OCI-LY7 (cell line): Measurements from ENCODE around the gene WDFY4.

Source experiments
- EZH2phosphoT487 ChIP-seq: fragments of 200-600 bp; sonication (generic); IDR thresholded peaks from 2 replicates; pipeline ENCODE4 v1.6.1; 2018; ENCODE audit warnings: low read depth, borderline replicate concordance, mild to moderate bottlenecking, mixed run types, antibody characterized with exemption, low read length, moderate library complexity, mixed read lengths
- TF ChIP-seq, protein P1 (sequence below): fragments of 200-600 bp; sonication (generic); conservative IDR thresholded peaks from 2 replicates; pipeline ENCODE4 v1.5.1; 2014; ENCODE audit warnings: mild to moderate bottlenecking, antibody characterized with exemption, low read length, moderate library complexity, mixed read lengths

- TF ChIP-seq, protein P1, sequence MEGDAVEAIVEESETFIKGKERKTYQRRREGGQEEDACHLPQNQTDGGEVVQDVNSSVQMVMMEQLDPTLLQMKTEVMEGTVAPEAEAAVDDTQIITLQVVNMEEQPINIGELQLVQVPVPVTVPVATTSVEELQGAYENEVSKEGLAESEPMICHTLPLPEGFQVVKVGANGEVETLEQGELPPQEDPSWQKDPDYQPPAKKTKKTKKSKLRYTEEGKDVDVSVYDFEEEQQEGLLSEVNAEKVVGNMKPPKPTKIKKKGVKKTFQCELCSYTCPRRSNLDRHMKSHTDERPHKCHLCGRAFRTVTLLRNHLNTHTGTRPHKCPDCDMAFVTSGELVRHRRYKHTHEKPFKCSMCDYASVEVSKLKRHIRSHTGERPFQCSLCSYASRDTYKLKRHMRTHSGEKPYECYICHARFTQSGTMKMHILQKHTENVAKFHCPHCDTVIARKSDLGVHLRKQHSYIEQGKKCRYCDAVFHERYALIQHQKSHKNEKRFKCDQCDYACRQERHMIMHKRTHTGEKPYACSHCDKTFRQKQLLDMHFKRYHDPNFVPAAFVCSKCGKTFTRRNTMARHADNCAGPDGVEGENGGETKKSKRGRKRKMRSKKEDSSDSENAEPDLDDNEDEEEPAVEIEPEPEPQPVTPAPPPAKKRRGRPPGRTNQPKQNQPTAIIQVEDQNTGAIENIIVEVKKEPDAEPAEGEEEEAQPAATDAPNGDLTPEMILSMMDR = 0 out of 2 replicates have a peak, but pooled peaks have one; percentile 4
- no peak for TF ChIP-seq EZH2phosphoT487
Observed at GRCh38 chr10:48677625-48678024, 7.0 kb upstream of the WDFY4 start.
